ENCODE data around the gene PIK3CD. TPM values are rescaled to one million over a fixed set of nuclear protein-coding genes. Genes with fewer than 3 reads are reported as not detected.

The PIK3CD gene
- total and polyA plus RNA-seq, 12 donors = 1.3 to 16.4 (median 9.1) TPM

GRCh38 chr1:9630331-9631111 lies 21.0 kb upstream of the PIK3CD start:
- H3K27me3 ChIP-seq = no peaks in the 10 kb centered on the region
- no peaks in the 10 kb centered on the region for H3K4me1 ChIP-seq (replicated peaks in 1 of 2)
- H3K4me3 ChIP-seq = no peak overlapping the region
- no peak overlapping the region for H3K27ac ChIP-seq
- H3K36me3 ChIP-seq (replicated peaks in 1 of 2) = no peaks in the 10 kb centered on the region
- DNase-seq = no peak
- TF ChIP-seq CTCF (IDR thresholded peaks at IDR 0.05) = no peak
- no peak for TF ChIP-seq POLR2A (IDR thresholded peaks at IDR 0.05)
- no peaks in the 10 kb centered on the region for H3K9me3 ChIP-seq (replicated peaks in 1 of 3)
- 59 to 72% (median 70%) methylated on average over 8 of the region's 8 CpGs for WGBS, 4 donors
- intact Hi-C loops (cut with DNase I) = loop anchor here in 1 of 2 donors (10.0 kb wide), 1 partner anchor 64 kb away; no protein-coding TSS in a partner anchor

- Histone ChIP-seq H3K9me3 (replicated peaks in 1 of 3) (no peaks in the 10 kb centered on the region), H3K27me3 (no peaks in the 10 kb centered on the region), H3K4me3 (no peak overlapping the region), H3K27ac (no peak overlapping the region), H3K36me3 (replicated peaks in 1 of 2) (no peaks in the 10 kb centered on the region), H3K4me1 (replicated peaks in 1 of 2) (no peaks in the 10 kb centered on the region)
- DNase-seq = no peak
- intact Hi-C loops (cut with DNase I) = loop anchor here in 1 of 2 donors (10.0 kb wide), 1 partner anchor 63 kb away; no protein-coding TSS in a partner anchor
- TF ChIP-seq POLR2A (IDR thresholded peaks at IDR 0.05) = no peak
- no peak for TF ChIP-seq CTCF (IDR thresholded peaks at IDR 0.05)
- WGBS, 4 donors = 80 to 93% (median 86%) methylated on average over 3 of the region's 3 CpGs
These were observed 19.9 kb upstream of the PIK3CD start for GRCh38 chr1:9631613-9632012.

- intact Hi-C loops (cut with DNase I) = loop anchor here in 1 of 2 donors (10.0 kb wide), 1 partner anchor 61 kb away; no protein-coding TSS in a partner anchor
- TF ChIP-seq POLR2A (IDR thresholded peaks at IDR 0.05) = no peak
- TF ChIP-seq CTCF (IDR thresholded peaks at IDR 0.05) = no peak
- Histone ChIP-seq H3K27me3 (no peaks in the 10 kb centered on the region), H3K4me1 (replicated peaks in 1 of 2) (no peaks in the 10 kb centered on the region), H3K27ac (no peak overlapping the region), H3K36me3 (replicated peaks in 1 of 2) (no peaks in the 10 kb centered on the region), H3K9me3 (replicated peaks in 1 of 3) (no peaks in the 10 kb centered on the region), H3K4me3 (no peak overlapping the region)
- WGBS, 4 donors = 74 to 79% (median 77%) methylated on average over 6 of the region's 6 CpGs
- no peak for DNase-seq
These were observed 18.0 kb upstream of the PIK3CD start for GRCh38 chr1:9633493-9633892.

- Histone ChIP-seq H3K27ac (no peak overlapping the region), H3K9me3 (replicated peaks in 1 of 3) (no peaks in the 10 kb centered on the region), H3K4me1 (replicated peaks in 1 of 2) (no peaks in the 10 kb centered on the region), H3K4me3 (no peak overlapping the region), H3K36me3 (replicated peaks in 1 of 2) (no peaks in the 10 kb centered on the region), H3K27me3 (no peaks in the 10 kb centered on the region)
- intact Hi-C loops (cut with DNase I) = loop anchor here in 1 of 2 donors (10.0 kb wide), 1 partner anchor 60 kb away; no protein-coding TSS in a partner anchor
- TF ChIP-seq POLR2A (IDR thresholded peaks at IDR 0.05) (no peak), CTCF (IDR thresholded peaks at IDR 0.05) (no peak)
- WGBS, 4 donors = 81 to 85% (median 83%) methylated on average over 2 of the region's 2 CpGs
- no peak for DNase-seq
These were observed 16.9 kb upstream of the PIK3CD start for GRCh38 chr1:9634582-9634981.
